Measurements from ENCODE around the gene TRAPPC6A.
"Not testable (repeated sequence)": the region's sequence is repeated elsewhere in the genome, so short reads cannot be mapped to it uniquely, and the experiment has no call there.

The TRAPPC6A gene

GRCh38 chr19:45130236-45130635 is 47.8 kb downstream of the TRAPPC6A start:
- no peak for DNase-seq (ENCODE audit: low spot score)

- DNase-seq (ENCODE audit: low spot score): no peak
Measured at GRCh38 chr19:45128806-45129205, 49.2 kb downstream of the TRAPPC6A start.

GRCh38 chr19:45128146-45128545 is 49.9 kb downstream of the TRAPPC6A start:
- no peak for DNase-seq (ENCODE audit: low spot score)

GRCh38 chr19:45126654-45127053 is 51.4 kb downstream of the TRAPPC6A start:
- DNase-seq (ENCODE audit: low spot score): no peak

GRCh38 chr19:45125975-45126493 is 52.0 kb downstream of the TRAPPC6A start:
- DNase-seq (ENCODE audit: low spot score): peak; percentile 79

- DNase-seq (ENCODE audit: low spot score): no peak
Measured at GRCh38 chr19:45125360-45125759, 52.7 kb downstream of the TRAPPC6A start.

GRCh38 chr19:45124021-45124420 is 54.0 kb downstream of the TRAPPC6A start:
- no peak for DNase-seq (ENCODE audit: low spot score)

GRCh38 chr19:45123440-45123850 is 54.6 kb downstream of the TRAPPC6A start:
- DNase-seq (ENCODE audit: low spot score): no peak

- no peak for DNase-seq (ENCODE audit: low spot score)
Measured at GRCh38 chr19:45122832-45123231, 55.2 kb downstream of the TRAPPC6A start.

GRCh38 chr19:45121827-45122345 is 56.2 kb downstream of the TRAPPC6A start:
- DNase-seq (ENCODE audit: low spot score): no peak

GRCh38 chr19:45119582-45119981 is 58.5 kb downstream of the TRAPPC6A start:
- DNase-seq (ENCODE audit: low spot score): no peak

GRCh38 chr19:45118591-45119355 is 59.3 kb downstream of the TRAPPC6A start:
- DNase-seq (ENCODE audit: low spot score): not testable (repeated sequence)

GRCh38 chr19:45118106-45118505 is 59.9 kb downstream of the TRAPPC6A start:
- no peak for DNase-seq (ENCODE audit: low spot score)

- DNase-seq (ENCODE audit: low spot score): no peak
Measured at GRCh38 chr19:45117671-45118070, 60.4 kb downstream of the TRAPPC6A start.

GRCh38 chr19:45117167-45117594 is 60.9 kb downstream of the TRAPPC6A start:
- DNase-seq (ENCODE audit: low spot score): peak; percentile 63

- no peak for DNase-seq (ENCODE audit: low spot score)
Measured at GRCh38 chr19:45115809-45116615, 62.0 kb downstream of the TRAPPC6A start.

- DNase-seq (ENCODE audit: low spot score): no peak
Measured at GRCh38 chr19:45114116-45114515, 63.9 kb downstream of the TRAPPC6A start.

GRCh38 chr19:45113628-45114027 is 64.4 kb downstream of the TRAPPC6A start:
- DNase-seq (ENCODE audit: low spot score): no peak

Data from ecto neural progenitor cell (in vitro differentiated cells).